ENCODE data around the gene TMEM79. TPM values are rescaled to one million over a fixed set of nuclear protein-coding genes. Genes with fewer than 3 reads are reported as not detected.

Gene TMEM79, protein sequence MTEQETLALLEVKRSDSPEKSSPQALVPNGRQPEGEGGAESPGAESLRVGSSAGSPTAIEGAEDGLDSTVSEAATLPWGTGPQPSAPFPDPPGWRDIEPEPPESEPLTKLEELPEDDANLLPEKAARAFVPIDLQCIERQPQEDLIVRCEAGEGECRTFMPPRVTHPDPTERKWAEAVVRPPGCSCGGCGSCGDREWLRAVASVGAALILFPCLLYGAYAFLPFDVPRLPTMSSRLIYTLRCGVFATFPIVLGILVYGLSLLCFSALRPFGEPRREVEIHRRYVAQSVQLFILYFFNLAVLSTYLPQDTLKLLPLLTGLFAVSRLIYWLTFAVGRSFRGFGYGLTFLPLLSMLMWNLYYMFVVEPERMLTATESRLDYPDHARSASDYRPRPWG
- total RNA-seq, result 1.1 and 1.6 TPM in 2 replicates

DNA sequence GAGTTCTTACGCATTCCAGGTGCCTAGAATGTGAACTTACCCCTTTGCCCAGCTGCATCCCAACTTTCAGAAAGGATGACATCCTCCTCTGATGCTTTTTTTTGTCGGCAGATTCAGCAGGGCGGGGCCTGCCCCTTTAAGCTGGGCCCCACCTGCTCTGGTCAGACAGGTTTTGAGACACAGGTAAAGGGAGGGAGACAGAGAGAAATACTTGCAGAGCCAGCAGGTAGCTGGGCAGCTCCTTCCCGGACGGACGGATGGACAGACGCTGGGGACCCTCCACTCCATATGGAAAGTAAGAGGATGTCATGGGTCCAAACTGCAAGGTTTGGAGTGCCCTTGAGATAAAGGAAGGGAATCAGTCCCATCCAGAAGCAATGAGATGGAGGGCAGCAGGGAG lies at the start of gene TMEM79:
TSS of gene TMEM79 (plus strand) at position 214 of the 400 bp plus-strand sequence. CDS start 902 bp downstream, outside the sequence.

DNA sequence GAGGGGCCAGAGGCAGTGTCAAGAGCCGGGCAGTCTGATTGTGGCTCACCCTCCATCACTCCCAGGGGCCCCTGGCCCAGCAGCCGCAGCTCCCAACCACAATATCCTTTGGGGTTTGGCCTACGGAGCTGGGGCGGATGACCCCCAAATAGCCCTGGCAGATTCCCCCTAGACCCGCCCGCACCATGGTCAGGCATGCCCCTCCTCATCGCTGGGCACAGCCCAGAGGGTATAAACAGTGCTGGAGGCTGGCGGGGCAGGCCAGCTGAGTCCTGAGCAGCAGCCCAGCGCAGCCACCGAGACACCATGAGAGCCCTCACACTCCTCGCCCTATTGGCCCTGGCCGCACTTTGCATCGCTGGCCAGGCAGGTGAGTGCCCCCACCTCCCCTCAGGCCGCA lies 42.2 kb upstream of the TMEM79 start, which contains the start of gene BGLAP:
TSS of gene BGLAP (plus strand) at position 259 of the 400 bp plus-strand sequence. CDS start at position 307, 48 bp downstream.

DNA sequence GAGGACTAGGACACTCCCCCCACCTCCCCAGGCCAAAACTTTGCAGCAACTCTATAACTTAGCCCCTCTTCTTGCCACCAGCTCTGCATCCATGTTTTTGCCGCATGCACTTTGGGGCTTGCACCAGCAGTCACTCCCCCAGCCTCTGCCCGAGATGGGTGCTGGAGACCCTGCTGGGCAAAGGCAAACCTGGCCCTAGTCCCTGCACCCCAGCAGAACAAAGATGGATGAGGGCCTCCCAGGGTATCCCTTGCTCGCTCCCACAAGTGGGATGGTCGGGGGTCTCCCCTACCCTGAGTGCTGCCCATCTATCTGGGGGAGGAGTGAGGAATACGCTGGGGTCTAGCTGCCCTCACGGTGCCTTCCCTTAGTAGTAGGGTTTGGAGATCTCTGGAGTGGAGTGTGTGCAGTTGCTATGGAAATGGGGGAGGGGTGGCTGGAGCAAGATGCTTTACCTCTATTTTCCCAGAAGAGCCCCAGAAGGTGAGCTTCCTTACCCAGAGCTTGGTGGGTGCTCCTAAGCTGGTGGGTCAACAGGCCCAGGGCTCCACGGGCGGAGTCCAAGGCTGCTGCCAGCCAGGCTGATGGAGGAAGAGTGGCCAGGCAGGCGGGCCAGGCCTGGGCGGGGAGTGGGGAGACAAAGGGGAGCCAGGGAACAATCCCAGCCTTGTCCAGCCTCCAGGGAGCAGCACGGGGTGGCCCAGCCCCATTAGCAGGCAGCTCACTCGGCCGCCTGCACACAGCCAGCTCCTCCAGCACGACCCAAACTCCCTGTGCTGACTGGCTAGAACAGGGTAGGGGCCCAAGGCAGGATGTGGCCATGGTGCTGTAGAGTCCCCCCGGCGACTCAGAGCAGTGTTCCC lies 36.4 kb upstream of the TMEM79 start, which contains the start of gene PAQR6:
TSS of gene PAQR6 (minus strand) at position 597 of the 863 bp plus-strand sequence. CDS start 1,325 bp downstream, outside the sequence.

DNA sequence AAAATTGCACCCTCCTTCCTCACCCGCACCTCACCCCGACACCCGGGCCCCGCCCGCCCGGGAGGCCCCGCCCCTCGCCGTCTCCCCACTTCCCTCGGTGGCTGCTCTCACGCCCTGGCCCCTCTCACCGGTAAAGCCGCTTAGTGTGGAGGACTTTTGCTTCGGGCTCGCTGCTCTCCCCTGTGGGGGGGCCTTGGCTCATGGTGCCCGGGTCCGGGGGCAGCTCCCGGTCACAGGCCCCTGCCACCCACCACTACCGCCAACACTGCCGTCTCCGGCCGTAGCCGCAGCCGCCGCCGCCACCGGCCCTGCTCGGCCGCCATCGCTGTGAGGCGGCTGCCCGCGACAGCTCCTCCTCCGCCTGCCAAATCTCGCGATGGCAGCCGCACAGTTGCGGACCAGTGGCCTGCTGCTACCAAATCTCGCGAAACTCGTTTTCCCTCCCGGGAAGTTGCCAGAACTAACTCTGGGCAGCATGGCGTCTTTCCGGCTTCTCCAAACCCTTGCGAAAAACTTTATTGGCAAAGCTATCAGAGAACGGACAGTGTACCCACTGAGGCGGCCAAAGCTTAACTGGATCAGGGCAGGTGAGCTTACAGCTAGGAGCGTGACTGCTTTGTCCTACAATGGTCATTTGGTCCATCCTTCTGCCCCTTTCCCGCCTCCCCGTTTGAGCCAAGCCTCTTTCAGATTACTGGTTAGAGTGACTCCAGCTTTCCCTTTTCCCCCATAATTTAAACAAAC lies 1.5 kb upstream of the TMEM79 start, which contains the start of gene SMG5:
TSS of gene SMG5 (minus strand) at position 347 of the 744 bp plus-strand sequence. CDS start at position 202, 145 bp downstream.

DNA sequence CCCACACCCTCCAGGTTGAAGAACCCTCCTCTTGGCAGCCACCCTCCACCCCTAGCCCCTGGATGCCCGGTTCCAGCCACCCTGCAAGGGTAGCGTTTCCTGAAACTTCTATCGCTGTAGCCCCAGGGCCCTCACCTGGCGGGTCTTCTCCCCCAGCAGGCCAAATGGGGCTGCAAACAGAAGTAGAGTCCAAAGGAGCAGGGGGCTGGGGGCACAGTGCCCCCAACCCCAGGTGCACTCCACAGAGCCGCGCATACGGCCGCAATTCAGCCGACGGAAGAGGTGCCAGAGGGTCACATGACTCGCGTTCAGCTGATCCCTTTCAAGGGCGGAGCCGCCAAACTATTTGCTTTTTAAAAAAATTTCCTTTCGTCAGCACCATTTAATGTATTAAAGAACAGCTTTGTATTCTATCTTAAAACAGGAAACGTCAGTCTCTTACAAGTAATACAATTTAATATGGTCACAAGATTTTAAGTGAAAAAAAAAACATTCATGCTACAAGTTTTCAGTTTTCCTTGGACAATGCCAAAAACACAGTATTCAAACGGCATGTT lies 11.3 kb downstream of the TMEM79 start, which contains the start of gene GLMP:
TSS of gene GLMP (minus strand) at position 289 of the 557 bp plus-strand sequence. CDS start at position 255, 34 bp downstream.

DNA sequence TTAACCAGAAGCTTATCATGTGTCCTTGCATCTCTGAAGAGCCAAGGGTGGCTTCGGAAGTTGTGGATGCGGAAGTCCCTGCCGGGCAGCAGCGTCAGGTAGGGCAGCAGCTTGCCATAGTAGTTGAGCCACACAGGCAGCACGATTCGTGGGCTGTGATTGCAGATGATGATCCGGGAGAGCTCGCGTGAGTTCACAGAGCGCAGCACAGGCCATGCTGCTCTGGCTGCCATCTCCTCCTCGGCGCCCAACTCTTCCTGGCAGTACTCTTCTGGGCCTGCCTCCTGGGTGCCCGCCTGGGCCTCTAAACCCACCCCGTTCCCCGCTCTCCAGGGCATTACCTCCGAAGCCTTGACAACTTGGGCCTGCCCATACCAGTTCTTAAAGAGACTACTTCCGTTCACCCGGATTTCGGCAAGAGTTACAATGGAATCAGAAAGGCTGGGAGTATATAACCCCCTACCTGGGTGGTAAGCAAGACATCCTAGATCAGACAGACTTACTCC lies 14.8 kb downstream of the TMEM79 start, which contains the start of gene VHLL:
TSS of gene VHLL (minus strand) at position 456 of the 506 bp plus-strand sequence. CDS start at position 338, 118 bp downstream.

DNA sequence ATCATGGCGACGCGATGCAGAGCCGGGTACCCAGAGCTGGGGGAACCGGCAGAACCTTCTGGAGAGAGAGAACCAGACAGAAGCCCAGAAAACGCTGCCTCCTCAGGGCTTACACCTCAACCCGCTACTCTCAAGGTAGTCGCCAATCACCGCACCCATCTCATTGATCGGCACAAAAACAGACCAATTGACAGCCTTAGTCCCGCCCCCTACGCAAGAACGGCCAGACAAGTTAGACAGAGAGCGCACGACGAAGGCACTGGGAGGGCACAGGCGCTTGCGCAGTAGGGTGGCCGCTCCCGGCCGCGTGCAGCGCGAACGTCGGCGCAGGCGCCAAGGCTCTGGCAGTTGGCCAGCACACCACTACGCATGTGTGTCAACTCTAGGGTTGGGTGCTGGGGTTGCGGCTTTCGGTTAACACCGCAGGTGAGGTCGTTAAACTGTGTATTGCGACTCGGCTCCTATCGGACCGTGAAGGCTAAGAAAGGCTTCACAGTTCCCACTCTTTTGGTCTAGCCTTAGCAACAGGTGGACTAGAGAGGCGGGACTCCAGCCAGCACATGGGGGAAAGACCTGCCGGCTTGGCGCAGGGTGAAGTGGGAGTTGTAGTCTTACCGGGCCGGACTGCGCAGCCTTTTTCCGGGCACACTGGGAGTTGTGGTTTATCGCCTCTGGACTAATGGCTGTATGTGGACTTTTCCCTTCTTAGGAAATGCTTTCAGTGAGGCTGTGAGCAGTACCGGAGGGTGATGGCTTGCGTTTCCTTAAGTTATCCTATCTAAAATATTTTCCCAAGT lies 54.3 kb downstream of the TMEM79 start, which contains the start of the genes CCT3 and TSACC:
TSS of gene CCT3 (minus strand) at position 113 of the 797 bp plus-strand sequence. CDS start at position 5, 108 bp downstream.
TSS of gene TSACC (plus strand) at position 347 of the 797 bp plus-strand sequence. CDS start 1,232 bp downstream, outside the sequence.

Other genes with a start within 250 kb of the TMEM79 start
- gene UBQLN4, start 230.5 kb upstream of the TMEM79 start, total RNA-seq, result 9.8 and 11.6 TPM in 2 replicates
- 50.4 and 57.7 TPM in 2 replicates for gene LAMTOR2, start 229.5 kb upstream of the TMEM79 start, total RNA-seq
- gene RAB25, start 223.2 kb upstream of the TMEM79 start, total RNA-seq, result not detected in 2 replicates
- 0.40 and 0.50 TPM in 2 replicates for gene MEX3A, start 201.9 kb upstream of the TMEM79 start, total RNA-seq
- 2,412 and 2,559 TPM in 2 replicates for gene LMNA, start 169.6 kb upstream of the TMEM79 start, total RNA-seq
- gene SEMA4A, start 130.7 kb upstream of the TMEM79 start, total RNA-seq, result 3.0 and 6.8 TPM in 2 replicates
- 9.2 and 10.1 TPM in 2 replicates for gene SLC25A44, start 90.2 kb upstream of the TMEM79 start, total RNA-seq
- 28.5 and 29.5 TPM in 2 replicates for gene PMF1, start 71.3 kb upstream of the TMEM79 start, total RNA-seq
- 0.13 TPM in 1 of 2 replicates, not detected in the other for gene BGLAP, start 42.1 kb upstream of the TMEM79 start, total RNA-seq
- 0.26 and 0.44 TPM in 2 replicates for gene PAQR6, start 36.3 kb upstream of the TMEM79 start, total RNA-seq
- gene SMG5, start 1.5 kb upstream of the TMEM79 start, total RNA-seq, result 31.1 and 35.0 TPM in 2 replicates
- gene GLMP, start 11.4 kb downstream of the TMEM79 start, total RNA-seq, result 67.9 and 83.3 TPM in 2 replicates
- 0.26 TPM in 1 of 2 replicates, not detected in the other for gene VHLL, start 15.0 kb downstream of the TMEM79 start, total RNA-seq
- gene CCT3, start 54.0 kb downstream of the TMEM79 start, total RNA-seq, result 291 and 402 TPM in 2 replicates
- not detected in 2 replicates for gene TSACC, start 54.2 kb downstream of the TMEM79 start, total RNA-seq
- not detected in 2 replicates for gene RHBG, start 84.9 kb downstream of the TMEM79 start, total RNA-seq
- gene MEF2D, start 216.4 kb downstream of the TMEM79 start, total RNA-seq, result 6.3 and 13.2 TPM in 2 replicates